Activated CD8-positive, alpha-beta memory T cell treated with anti-CD3 and anti-CD28 coated beads for 36 hours (primary cell): ENCODE measurements around the gene IER5L. TPM values are rescaled to one million over a fixed set of nuclear protein-coding genes. Genes with fewer than 3 reads are reported as not detected.

Experiments
- CTCF ChIA-PET: fragments of 350-600 bp; sonication (Branson Sonifier 250); formaldehyde crosslinking; loops from one replicate; lab custom pipeline; 2021; ENCODE audit warnings: antibody characterized with exemption; lab: Charles Lee
- POLR2A ChIA-PET: fragments of 350-600 bp; sonication (Branson Sonifier 250); formaldehyde crosslinking; loops from one replicate; lab custom pipeline; 2021; ENCODE audit warnings: antibody characterized with exemption; lab: Charles Lee
- total RNA-seq, 2 experiments: library from RNA; stranded (reverse); gene quantifications; one replicate each; pipeline ENCODE4 v1.2.3, GENCODE V29; 2021

The IER5L gene
- total RNA-seq, 2 experiments from 2014 or later: 1.9 to 2.1 TPM

- POLR2A ChIA-PET: no interaction called here
- CTCF ChIA-PET: interaction anchor here (1.6 to 3.1 kb wide), 2 partner anchors 8 to 11 kb away, joined by 5 to 13 read pairs; no protein-coding TSS in a partner anchor
These were observed 27.3 kb downstream of the IER5L start for GRCh38 chr9:129150672-129151211.

DNA sequence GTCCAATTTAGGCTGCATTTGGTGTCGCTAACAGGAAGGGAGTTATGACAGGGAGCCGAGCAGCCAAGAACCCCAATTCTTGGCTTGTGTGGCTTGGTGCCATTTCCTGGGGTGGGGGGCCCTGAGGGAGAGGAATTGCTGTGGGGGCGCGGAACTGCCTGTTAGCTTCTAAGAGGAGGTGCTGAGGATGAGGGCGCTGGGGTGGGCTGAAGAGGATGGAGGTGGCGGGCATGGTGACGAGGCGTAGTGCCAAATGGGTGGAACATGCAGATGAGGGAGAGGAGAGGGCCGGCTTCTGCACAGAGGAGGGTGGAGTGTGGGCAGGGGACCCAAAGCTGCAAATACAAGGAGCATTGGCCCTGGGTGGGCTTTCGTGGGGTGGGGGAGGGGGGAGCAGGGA is 27.9 kb downstream of the IER5L start:
- CTCF ChIA-PET: interaction anchor here (1.3 to 3.1 kb wide), 2 partner anchors 8 to 24 kb away, joined by 3 to 13 read pairs; no protein-coding TSS in a partner anchor
- POLR2A ChIA-PET: no interaction called here

DNA sequence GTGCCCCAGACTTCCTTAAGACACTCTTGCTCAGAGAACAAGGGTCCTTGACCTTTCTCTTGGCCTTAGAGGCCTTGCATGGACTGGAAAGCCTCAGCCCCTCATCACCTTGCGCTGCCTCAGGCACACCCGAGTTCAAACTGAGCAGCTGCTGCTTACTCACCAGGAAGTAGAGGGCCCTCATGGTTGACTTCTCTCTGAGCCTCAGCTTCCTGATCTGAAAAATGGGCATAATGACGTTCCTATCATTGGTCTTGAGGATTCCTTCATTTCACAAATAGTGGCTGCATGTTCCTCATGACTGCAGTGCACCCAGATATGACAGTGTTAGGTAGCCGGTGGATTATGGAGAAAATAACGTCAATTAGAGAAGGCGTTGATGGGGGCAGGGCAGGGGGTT is 28.6 kb downstream of the IER5L start:
- POLR2A ChIA-PET: no interaction called here
- CTCF ChIA-PET: interaction anchor here (1.3 kb wide), 1 partner anchor 25 kb away, joined by 3 read pairs; no protein-coding TSS in a partner anchor

- ChIA-PET CTCF (interaction anchor here (1.3 kb wide), 1 partner anchor 26 kb away, joined by 3 read pairs; no protein-coding TSS in a partner anchor), POLR2A (no interaction called here)
These were observed 29.4 kb downstream of the IER5L start for GRCh38 chr9:129148463-129149204.

GRCh38 chr9:129146441-129146941 is 31.6 kb downstream of the IER5L start:
- CTCF ChIA-PET: interaction anchor here (0.5 to 1.4 kb wide), 2 partner anchors 15 to 456 kb away, joined by 3 to 5 read pairs; no protein-coding TSS in a partner anchor
- POLR2A ChIA-PET: interaction anchor here (0.5 kb wide), 1 partner anchor 179 kb away, joined by 5 read pairs; no protein-coding TSS in a partner anchor

- CTCF ChIA-PET: interaction anchor here (0.5 to 1.4 kb wide), 3 partner anchors 14 to 456 kb away, joined by 3 to 7 read pairs (median 5); no protein-coding TSS in a partner anchor
- POLR2A ChIA-PET: interaction anchor here (0.5 kb wide), 1 partner anchor 180 kb away, joined by 5 read pairs; no protein-coding TSS in a partner anchor
These were observed 32.2 kb downstream of the IER5L start for GRCh38 chr9:129145841-129146292.

- CTCF ChIA-PET: interaction anchor here (0.7 to 1.4 kb wide), 4 partner anchors 14 to 451 kb away, joined by 3 to 7 read pairs (median 5); no protein-coding TSS in a partner anchor
These were observed 32.7 kb downstream of the IER5L start for GRCh38 chr9:129145316-129145715.

GRCh38 chr9:129143031-129143927 is 34.8 kb downstream of the IER5L start:
- ChIA-PET CTCF (interaction anchor here (0.7 to 6.3 kb wide), 29 partner anchors 9 to 487 kb away, joined by 3 to 72 read pairs (median 5); partner anchors contain the start of genes C9orf50, CRAT, IER5L and NTMT1), POLR2A (interaction anchor here (0.5 to 0.9 kb wide), 2 partner anchors 12 to 25 kb away, joined by 3 read pairs; no protein-coding TSS in a partner anchor)

More at GRCh38 chr9:129145316-129145715, 32.7 kb downstream of the IER5L start:
- POLR2A ChIA-PET: interaction anchor here (1.2 kb wide), 1 partner anchor 27 kb away, joined by 3 read pairs; no protein-coding TSS in a partner anchor

DNA sequence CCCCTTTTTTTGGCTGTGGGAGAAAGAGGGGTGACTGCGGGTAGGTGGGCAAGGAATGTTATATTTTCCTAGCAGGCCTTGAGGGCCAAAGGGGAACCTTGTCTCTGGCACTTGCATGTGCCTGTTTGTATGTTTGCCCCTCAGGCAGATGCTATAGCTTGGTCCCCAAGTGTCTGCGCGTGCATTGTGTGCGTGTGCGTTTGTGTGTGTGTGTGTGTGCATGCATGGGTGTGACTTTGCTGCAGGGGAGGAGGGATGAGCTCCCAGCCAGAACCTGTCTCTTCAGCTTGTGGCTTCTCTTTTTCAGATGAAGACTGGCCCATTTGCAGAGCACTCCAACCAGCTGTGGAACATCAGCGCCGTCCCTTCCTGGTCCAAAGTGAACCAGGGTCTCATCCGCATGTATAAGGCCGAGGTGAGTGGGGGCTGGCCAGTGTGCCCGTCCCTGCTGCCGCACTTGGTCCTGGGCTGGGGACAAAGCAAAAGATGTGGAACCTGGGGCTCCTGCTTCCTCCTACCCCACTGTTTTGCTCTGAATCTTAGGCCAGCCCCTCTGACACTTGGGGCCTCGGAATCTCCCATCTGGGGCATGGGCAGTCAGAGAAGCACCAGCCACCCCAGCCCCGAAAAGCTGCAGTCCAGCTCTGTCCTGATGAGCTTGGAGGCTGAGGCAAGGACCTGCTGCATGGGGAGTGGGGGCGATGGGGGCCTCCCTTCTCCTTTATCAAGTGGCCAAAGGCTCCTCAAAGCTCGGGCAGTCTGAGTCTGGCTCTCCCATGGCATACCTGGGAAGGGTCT is 35.7 kb downstream of the IER5L start:
- ChIA-PET POLR2A (interaction anchor here (0.5 to 0.9 kb wide), 2 partner anchors 11 to 24 kb away, joined by 3 read pairs; no protein-coding TSS in a partner anchor), CTCF (interaction anchor here (0.6 to 6.3 kb wide), 30 partner anchors 8 to 488 kb away, joined by 3 to 72 read pairs (median 5); partner anchors contain the start of genes C9orf50, CRAT, IER5L and NTMT1)

DNA sequence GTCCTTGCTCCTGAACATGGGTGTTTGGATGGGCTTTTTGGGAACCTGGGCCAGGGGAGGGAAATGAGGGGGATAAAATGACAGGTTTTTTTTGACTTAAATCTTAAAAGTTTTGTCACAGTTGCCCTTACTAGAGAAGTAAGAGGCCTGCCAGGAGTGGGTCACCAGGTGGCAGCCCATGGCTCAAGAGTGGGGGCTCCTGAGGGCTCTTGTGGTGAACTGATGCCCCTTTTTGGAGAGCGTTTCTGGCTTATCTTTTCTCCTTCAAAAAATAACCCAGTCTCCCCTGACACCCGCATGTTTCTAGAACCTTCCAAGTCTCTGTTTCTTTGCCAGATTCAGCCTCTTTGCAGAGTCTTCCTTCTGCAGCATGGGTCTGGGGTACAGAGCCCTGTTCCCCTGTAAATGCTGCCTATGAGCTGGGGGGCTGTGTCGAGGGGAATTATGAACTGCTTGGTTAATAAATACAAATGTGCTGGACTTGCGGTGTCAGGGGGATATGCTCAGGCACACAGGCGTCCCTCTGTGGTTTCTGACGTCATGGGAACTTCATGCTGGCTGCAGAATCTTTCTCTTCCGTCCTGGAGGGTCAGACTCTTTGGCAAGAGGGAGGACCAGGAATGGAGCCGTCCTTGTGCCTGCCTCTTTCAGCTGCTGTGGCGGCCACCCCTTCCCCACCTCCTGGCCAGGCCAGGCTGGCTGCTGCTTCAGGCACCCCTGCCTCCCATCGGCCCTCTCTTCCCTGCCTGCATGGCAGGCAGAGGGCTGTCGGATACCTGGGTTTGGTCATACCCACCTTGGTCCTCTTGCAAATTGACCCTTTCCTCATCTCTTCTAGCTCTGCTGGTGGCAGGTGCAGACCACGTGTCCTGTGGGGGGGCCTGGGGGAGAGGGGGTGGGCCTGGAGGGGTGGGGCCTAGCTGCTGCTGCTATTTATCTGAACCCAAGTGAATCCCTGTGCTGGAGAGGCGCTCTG is 36.7 kb downstream of the IER5L start:
- ChIA-PET CTCF (interaction anchor here (0.6 to 6.3 kb wide), 16 partner anchors 10 to 489 kb away, joined by 3 to 72 read pairs (median 7); partner anchors contain the start of genes C9orf50, CRAT, NTMT1 and PTPA), POLR2A (interaction anchor here (1.1 to 2.4 kb wide), 2 partner anchors 34 to 499 kb away, joined by 3 to 9 read pairs; no protein-coding TSS in a partner anchor)

GRCh38 chr9:129140397-129141065 is 37.5 kb downstream of the IER5L start:
- POLR2A ChIA-PET: interaction anchor here (0.6 to 2.4 kb wide), 5 partner anchors 35 to 681 kb away, joined by 3 to 16 read pairs (median 7); no protein-coding TSS in a partner anchor

GRCh38 chr9:129139993-129140396 is 38.1 kb downstream of the IER5L start:
- POLR2A ChIA-PET: interaction anchor here (0.6 to 2.4 kb wide), 5 partner anchors 35 to 682 kb away, joined by 3 to 16 read pairs (median 7); no protein-coding TSS in a partner anchor

More at GRCh38 chr9:129140397-129141065, 37.5 kb downstream of the IER5L start:
- CTCF ChIA-PET: interaction anchor here (0.7 to 6.3 kb wide), 17 partner anchors 9 to 482 kb away, joined by 3 to 72 read pairs (median 3); partner anchors contain the start of genes C9orf50, IER5L and NTMT1

DNA sequence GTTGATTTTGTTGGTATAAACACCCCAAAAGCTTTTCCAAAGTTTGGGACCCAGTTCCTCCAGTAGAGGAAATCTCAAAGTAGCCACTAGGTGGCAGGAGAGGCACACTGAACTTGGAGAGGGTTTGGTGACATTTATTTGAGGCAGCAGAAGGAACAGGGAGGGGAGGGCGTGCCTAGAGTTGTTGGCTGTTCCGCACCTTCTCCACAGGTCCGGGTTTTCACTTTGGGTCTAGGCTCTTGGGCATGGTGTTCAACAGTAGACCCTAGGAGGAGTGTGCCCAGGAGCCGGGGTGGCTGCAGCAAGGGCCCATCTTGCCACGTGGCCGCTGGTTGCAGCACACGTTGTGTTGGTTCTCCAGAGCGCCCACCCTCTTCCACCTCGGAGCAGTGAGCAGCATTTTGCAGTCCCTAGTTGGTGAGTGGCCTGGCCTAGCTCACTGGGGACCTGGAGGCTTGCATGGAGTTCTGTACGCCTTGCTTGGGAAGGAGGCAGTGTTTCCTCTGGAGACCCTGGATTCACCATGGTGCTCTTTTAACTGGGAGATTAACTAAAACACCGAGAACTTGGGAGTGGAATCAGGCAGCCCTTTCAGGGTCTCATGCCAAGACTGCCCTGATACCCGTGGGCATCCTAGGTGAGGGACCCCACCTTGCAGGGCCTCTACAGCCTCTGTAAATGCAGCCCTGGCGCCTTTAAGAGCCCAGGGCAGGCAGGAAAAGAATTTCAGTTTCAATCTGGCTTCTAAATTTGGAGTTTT is 38.6 kb downstream of the IER5L start:
- ChIA-PET CTCF (interaction anchor here (0.5 to 6.3 kb wide), 35 partner anchors 8 to 651 kb away, joined by 3 to 72 read pairs (median 4); partner anchors contain the start of genes C9orf50, IER5L and NTMT1), POLR2A (interaction anchor here (0.6 to 2.4 kb wide), 4 partner anchors 36 to 652 kb away, joined by 3 to 16 read pairs (median 8); no protein-coding TSS in a partner anchor)

More at GRCh38 chr9:129139993-129140396, 38.1 kb downstream of the IER5L start:
- CTCF ChIA-PET: interaction anchor here (0.5 to 6.3 kb wide), 24 partner anchors 8 to 651 kb away, joined by 3 to 72 read pairs (median 4); partner anchors contain the start of genes C9orf50, IER5L and NTMT1
